ENCODE results near the gene C4A.
"Not testable (repeated sequence)": the region's sequence is repeated elsewhere in the genome, so short reads cannot be mapped to it uniquely, and the experiment has no call there.

The C4A gene

GRCh38 chr6:31971993-31972708 is 9.7 kb upstream of the C4A start, which contains the start of gene DXO (continued):
- no peak for TF ChIP-seq ZNF426 (tag by site-specific recombination; IDR thresholded peaks at IDR 0.05)
- TF ChIP-seq, protein P1, sequence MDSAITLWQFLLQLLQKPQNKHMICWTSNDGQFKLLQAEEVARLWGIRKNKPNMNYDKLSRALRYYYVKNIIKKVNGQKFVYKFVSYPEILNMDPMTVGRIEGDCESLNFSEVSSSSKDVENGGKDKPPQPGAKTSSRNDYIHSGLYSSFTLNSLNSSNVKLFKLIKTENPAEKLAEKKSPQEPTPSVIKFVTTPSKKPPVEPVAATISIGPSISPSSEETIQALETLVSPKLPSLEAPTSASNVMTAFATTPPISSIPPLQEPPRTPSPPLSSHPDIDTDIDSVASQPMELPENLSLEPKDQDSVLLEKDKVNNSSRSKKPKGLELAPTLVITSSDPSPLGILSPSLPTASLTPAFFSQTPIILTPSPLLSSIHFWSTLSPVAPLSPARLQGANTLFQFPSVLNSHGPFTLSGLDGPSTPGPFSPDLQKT (IDR thresholded peaks at IDR 0.05; ENCODE audit: borderline replicate concordance, low read depth, low read length), result no peak; the same call in 1 of the 2 replicates
- peak; percentile 98 for TF ChIP-seq ZXDB (tag by site-specific recombination; IDR thresholded peaks at IDR 0.05)
- no peak for TF ChIP-seq HOXA7 (CRISPR knock-in tag; IDR thresholded peaks at IDR 0.05; ENCODE audit: borderline replicate concordance)
- TF ChIP-seq ZSCAN23 (tag by site-specific recombination; IDR thresholded peaks at IDR 0.05), result no peak
- TF ChIP-seq ZNF184 (tag by site-specific recombination; IDR thresholded peaks at IDR 0.05), result 0 out of 2 replicates have a peak, but pooled peaks have one; percentile 22
- TF ChIP-seq ZNF23 (tag by site-specific recombination; IDR thresholded peaks at IDR 0.05; ENCODE audit: borderline replicate concordance), result no peak
- TF ChIP-seq ZNF658 (tag by site-specific recombination; IDR thresholded peaks at IDR 0.05), result no peak
- peak; percentile 64; the same call in 1 of the 2 replicates for TF ChIP-seq PRDM4 (tag by site-specific recombination; IDR thresholded peaks at IDR 0.05)
- TF ChIP-seq, protein P2, sequence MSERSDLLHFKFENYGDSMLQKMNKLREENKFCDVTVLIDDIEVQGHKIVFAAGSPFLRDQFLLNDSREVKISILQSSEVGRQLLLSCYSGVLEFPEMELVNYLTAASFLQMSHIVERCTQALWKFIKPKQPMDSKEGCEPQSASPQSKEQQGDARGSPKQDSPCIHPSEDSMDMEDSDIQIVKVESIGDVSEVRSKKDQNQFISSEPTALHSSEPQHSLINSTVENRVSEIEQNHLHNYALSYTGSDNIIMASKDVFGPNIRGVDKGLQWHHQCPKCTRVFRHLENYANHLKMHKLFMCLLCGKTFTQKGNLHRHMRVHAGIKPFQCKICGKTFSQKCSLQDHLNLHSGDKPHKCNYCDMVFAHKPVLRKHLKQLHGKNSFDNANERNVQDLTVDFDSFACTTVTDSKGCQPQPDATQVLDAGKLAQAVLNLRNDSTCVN (tag by site-specific recombination; optimal IDR thresholded peaks at IDR 0.05), result peak; percentile 88
- TF ChIP-seq, protein P3, sequence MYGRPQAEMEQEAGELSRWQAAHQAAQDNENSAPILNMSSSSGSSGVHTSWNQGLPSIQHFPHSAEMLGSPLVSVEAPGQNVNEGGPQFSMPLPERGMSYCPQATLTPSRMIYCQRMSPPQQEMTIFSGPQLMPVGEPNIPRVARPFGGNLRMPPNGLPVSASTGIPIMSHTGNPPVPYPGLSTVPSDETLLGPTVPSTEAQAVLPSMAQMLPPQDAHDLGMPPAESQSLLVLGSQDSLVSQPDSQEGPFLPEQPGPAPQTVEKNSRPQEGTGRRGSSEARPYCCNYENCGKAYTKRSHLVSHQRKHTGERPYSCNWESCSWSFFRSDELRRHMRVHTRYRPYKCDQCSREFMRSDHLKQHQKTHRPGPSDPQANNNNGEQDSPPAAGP (tag by site-specific recombination; IDR thresholded peaks at IDR 0.05), result peak; percentile 98

- Histone ChIP-seq H3K4me1 (ENCODE audit: control insufficient read depth, insufficient read depth, low read length) (peaks cover 5% of the 10 kb centered on the region), H3K36me3 (ENCODE audit: control insufficient read depth in 2 of 2, insufficient read depth in 1 of 2, low read length in 2 of 2) (peaks cover 3 to 36% of the 10 kb centered on the region in 2 experiments; a peak in 2 of 3 replicates), H3K9me3 (ENCODE audit: control insufficient read depth, insufficient read depth, low read depth, low read length) (no peaks in the 10 kb centered on the region), H3K4me3 (ENCODE audit: low read depth, low read length) (peak overlapping the region; percentile 83), H3K27ac (ENCODE audit: extremely low read depth, low read depth, low read length) (peak overlapping the region; percentile 74)
- CTCF ChIA-PET, result interaction anchor here (0.6 to 2.1 kb wide), 4 partner anchors 21 to 392 kb away, joined by 3 to 10 read pairs (median 3); no protein-coding TSS in a partner anchor
- no peak for TF ChIP-seq ZNF670 (tag by site-specific recombination; IDR thresholded peaks at IDR 0.05; ENCODE audit: low read depth)
- TF ChIP-seq ZNF10 (tag by site-specific recombination; IDR thresholded peaks at IDR 0.05), result peak; percentile 83
- peak; percentile 88 for TF ChIP-seq ZNF335 (tag by site-specific recombination; conservative IDR thresholded peaks at IDR 0.05)
- TF ChIP-seq WT1 (tag by site-specific recombination; IDR thresholded peaks at IDR 0.05), result 0 out of 2 replicates have a peak, but pooled peaks have one; percentile 15
- TF ChIP-seq ZNF341 (tag by site-specific recombination; IDR thresholded peaks at IDR 0.05; ENCODE audit: low read depth), result peak; percentile 70; the same call in 1 of the 2 replicates
- POLR2A ChIA-PET, result interaction anchor here (0.9 to 4.6 kb wide), 11 partner anchors 15 to 999 kb away, joined by 3 to 64 read pairs (median 12); partner anchors contain the start of genes EHMT2, GPANK1, HSPA1B and NELFE
These were observed 9.0 kb upstream of the C4A start for GRCh38 chr6:31972709-31973350.

GRCh38 chr6:31976065-31976464 is 5.8 kb upstream of the C4A start:
- H3K4me1 ChIP-seq (ENCODE audit: control insufficient read depth, insufficient read depth, low read length); H3K27ac ChIP-seq (ENCODE audit: extremely low read depth, low read depth, low read length); CTCF ChIA-PET; POLR2A ChIA-PET; H3K9me3 ChIP-seq (ENCODE audit: control insufficient read depth, insufficient read depth, low read depth, low read length); H3K4me3 ChIP-seq (ENCODE audit: low read depth, low read length): not testable (repeated sequence)
- H3K36me3 ChIP-seq (ENCODE audit: control insufficient read depth in 2 of 2, insufficient read depth in 1 of 2, low read length in 2 of 2), result peaks cover 0 to 19% of the 10 kb centered on the region in 2 experiments; a peak in 2 of 3 replicates

Measured in HEK293 (cell line).